Stimulated activated CD4-positive, alpha-beta T cell treated with anti-CD3 and anti-CD28 coated beads, TNF-alpha, amount 100 ng/mL, for 1 hour (primary cell): ENCODE results near the gene CEP68.

Source experiments
- DNase-seq, 3 donors: peaks; one replicate each; pipeline ENCODE4 v3.0.0-alpha.2; 2020; ENCODE audit warnings: low read depth in 3 of 3, low spot score in 1 of 3

The CEP68 gene

GRCh38 chr2:65057391-65058052, 1.3 kb downstream of the CEP68 start:
- peak in 2 of 3 donors; percentile 27 to 31 for DNase-seq

DNA sequence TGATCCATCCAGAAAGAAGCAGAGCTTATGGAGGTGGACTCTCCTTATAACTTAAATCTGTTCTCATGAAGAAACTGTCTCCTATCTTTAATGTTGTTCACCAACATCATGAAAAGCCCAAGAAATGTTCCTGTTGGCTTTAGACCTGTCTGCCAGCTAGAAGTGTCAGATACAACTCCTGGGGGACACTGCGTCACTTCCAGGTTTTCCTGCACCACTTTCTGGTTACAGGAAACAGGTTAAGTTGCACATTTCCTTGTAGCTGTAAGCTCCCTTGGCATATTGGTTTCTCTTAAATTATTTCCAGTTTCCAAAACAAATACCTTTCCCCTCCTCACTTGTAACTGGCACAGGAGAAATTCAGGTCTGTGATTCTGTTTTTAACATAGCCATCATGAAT, 2.9 kb downstream of the CEP68 start:
- DNase-seq: no peak

DNA sequence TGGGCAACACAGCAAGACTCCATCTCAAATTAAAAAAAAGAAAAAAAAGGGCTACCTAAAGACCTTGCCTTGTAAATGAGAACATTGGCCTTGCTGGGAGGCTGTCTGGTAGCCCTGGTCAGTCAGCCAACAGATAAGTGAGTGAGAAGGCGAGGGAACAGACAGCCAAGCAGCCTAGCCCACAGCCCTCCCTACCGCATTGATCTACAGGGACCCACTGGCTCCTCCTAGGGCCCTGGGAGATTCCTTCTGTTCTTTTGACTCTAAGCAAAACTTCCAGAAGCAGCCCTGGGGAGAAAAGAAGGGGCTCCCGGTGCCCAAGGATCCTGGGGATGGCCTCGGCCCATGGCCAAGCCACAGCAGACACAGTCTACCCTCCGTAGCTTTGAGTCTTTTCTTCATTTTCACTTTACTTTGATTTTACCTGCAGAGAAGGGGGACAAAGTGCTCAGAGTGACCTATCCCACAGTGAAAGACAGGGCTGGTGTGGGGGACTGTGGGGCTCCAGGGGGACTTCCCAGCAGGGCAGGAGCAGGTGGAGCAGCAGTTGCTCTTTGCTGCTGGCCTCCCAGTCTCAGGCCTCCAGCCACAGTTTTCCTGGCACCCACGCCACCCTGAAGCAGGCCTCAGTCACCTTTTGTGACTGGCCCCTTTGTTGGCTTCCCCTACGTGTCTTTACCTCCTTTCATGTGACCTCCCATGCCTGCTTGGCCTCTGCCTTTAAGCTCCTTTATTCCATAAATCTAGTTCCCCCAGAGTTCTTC, 5.1 kb downstream of the CEP68 start:
- DNase-seq: no peak

- DNase-seq: no peak
These were observed 5.7 kb downstream of the CEP68 start for GRCh38 chr2:65061910-65062339.

DNA sequence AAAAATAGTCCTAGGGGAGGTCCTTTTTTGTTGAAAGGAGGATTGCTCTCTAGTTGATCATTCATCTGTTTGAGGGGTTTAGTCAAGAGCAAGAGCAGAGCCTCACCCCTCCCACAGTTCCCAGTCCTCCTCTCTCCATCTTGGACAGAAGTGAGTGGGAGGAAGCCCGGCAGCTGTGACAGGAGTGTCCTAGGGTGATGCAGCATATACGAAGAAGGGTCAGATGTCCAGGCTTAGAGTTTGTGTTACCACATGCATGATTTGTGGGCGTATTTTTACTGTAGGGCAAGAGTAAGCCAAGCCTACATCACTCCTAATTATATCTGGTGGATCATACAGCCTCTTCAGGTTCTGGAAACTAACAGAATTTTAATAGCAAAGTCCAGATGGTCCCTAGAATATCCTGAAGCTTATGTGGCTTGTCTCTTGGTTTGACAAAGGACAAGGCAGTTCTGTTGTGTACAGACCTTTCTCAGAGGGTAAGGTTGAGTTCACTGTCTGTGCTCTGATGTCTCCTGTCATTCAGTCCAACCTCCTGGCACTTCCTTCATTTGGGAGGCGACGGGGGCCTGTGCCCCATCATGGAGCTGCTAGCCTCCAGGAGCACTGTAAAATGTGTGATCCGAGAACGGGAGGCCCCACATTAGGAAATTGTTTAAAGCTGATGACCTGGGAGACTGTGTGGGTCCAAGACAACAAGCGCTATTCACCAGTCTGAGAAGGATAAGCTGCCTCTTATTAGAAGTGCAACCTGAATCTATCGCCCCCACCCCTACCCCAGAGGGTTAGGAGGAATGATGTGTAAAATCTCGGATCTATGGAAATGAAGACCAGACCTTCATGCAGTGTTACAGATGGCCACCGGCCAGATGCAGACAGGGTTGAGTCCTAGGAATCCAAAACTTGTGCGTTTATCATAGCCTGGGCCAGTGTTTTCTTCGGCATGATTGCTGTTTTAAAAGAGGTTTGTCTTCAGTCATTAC, 6.9 kb downstream of the CEP68 start:
- DNase-seq: no peak

- no peak for DNase-seq
These were observed 8.7 kb downstream of the CEP68 start for GRCh38 chr2:65064728-65065552.

GRCh38 chr2:65067806-65068553, 11.8 kb downstream of the CEP68 start:
- no peak for DNase-seq

DNA sequence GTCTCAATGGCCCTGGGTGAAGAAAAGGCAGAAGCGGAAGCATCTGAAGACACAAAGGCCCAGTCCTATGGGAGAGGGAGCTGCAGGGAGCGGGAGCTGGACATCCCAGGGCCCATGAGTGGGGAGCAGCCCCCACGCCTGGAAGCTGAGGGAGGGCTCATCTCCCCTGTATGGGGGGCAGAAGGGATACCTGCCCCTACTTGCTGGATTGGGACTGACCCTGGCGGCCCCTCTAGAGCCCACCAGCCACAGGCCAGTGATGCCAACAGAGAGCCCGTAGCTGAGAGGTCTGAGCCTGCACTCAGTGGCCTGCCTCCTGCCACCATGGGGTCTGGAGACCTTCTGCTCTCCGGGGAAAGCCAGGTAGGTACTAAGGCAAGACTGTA, 13.2 kb downstream of the CEP68 start:
- no peak for DNase-seq

- no peak for DNase-seq
These were observed 14.1 kb downstream of the CEP68 start for GRCh38 chr2:65070172-65070830.

DNA sequence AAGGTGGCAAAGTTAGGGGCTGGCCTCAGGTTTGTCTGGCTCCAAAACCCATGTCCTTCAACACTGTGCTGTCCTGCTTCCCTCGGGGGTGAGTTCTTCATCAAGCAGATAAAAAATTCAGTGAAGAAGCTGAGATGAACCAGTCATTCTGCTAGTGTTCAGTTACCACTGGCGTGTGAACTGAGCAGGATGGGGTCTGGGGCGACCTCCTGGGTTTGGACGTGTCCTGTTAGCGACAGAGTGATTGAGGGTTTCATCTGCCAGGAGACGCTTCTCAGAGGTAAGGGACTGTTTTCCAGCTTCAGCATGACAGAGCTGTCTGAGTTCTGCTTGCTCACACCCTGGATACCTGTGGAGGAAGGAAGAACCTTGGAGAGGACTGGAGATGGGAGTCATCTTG, 14.6 kb downstream of the CEP68 start:
- DNase-seq: no peak

DNA sequence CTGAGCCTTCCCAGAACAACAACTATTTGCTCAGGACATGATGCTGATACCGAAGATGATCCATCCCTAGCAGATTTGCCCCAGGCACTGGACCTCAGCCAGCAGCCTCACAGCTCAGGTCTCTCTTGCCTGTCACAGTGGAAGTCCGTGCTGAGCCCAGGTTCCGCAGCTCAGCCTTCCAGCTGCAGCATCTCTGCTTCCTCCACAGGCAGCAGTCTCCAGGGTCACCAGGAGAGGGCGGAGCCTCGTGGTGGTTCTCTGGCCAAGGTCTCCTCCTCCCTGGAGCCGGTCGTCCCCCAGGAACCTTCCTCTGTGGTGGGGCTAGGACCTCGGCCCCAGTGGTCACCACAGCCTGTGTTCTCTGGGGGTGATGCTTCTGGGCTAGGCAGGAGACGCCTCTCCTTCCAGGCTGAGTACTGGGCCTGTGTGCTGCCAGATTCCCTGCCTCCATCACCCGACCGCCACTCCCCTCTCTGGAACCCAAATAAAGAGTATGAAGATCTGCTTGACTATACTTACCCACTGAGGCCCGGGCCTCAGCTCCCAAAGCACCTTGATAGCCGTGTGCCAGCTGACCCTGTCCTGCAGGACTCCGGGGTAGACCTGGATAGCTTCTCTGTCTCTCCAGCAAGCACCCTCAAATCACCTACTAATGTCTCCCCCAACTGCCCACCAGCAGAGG, 15.4 kb downstream of the CEP68 start:
- no peak for DNase-seq

DNA sequence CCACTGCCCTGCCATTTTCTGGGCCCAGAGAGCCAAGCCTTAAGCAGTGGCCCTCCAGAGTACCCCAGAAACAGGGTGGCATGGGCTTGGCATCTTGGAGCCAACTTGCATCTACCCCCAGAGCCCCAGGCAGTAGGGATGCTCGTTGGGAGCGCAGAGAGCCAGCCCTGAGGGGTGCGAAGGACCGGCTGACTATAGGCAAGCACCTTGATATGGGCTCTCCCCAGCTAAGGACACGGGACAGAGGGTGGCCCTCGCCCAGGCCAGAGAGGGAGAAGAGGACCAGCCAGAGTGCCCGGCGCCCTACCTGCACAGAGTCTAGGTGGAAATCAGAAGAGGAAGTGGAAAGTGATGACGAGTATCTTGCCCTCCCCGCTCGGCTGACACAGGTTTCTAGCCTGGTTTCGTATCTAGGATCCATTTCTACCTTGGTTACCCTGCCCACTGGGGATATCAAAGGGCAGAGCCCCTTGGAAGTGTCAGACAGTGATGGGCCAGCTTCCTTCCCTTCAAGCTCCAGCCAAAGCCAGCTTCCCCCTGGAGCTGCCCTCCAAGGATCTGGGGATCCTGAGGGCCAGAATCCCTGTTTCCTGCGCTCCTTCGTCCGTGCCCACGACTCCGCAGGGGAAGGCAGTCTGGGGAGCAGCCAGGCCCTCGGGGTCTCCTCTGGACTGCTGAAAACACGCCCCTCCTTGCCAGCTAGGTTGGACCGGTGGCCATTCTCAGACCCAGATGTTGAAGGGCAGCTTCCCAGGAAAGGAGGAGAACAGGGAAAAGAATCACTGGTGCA, 16.2 kb downstream of the CEP68 start:
- no peak for DNase-seq

- DNase-seq: no peak
These were observed 17.8 kb downstream of the CEP68 start for GRCh38 chr2:65073879-65074565.

- no peak for DNase-seq
These were observed 19.0 kb downstream of the CEP68 start for GRCh38 chr2:65075176-65075575.

- no peak for DNase-seq
These were observed 19.6 kb downstream of the CEP68 start for GRCh38 chr2:65075605-65076344.

DNA sequence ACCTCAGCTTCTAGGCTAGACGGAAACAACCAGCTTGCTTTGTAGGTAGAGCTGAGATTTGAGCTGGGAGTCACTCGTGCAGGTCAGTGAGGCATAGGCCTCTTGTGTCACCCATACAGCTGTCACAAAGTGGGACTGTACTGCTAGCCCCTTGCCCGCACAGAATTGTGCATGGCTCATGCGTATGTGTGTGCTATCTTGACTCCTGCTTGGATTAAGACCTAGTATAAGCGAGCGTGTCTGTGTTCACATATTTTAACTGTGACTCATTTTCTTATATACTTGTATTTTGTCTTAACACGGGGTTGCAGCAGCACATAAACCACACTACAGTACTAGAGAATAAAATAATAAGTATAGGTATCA, 20.1 kb downstream of the CEP68 start:
- DNase-seq: no peak

DNA sequence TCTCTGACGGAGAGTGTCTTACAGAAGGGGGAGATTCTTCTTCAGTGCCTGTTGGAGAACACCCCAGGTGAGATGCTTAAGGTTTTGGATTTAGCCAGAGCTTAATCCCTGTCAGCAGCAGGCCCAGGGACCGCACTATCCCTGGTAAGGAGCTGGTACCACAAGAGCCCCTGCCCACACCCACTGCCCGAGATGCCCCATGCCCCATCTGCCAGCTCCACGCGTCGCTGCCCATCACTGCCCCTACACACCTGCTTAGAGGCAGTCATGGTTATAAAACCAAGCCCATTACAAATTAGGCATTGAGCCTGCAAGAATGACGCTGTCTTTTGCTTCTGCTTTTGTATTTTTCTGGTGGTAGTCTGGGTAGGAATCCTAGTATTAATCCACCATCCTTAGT, 21.7 kb downstream of the CEP68 start:
- DNase-seq: no peak
